ENCODE results near the gene ATP12A.

- no peak for TF ChIP-seq EZH2 (IDR thresholded peaks at IDR 0.05)
- no peak for TF ChIP-seq CTCF (IDR thresholded peaks at IDR 0.05)
Observed at GRCh38 chr13:24631922-24632321, 48.3 kb upstream of the ATP12A start.

Measured in neural progenitor cell (in vitro differentiated cells).